K562 (cell line): Measurements from ENCODE around the gene PSMA2. TPM values are rescaled to one million over a fixed set of nuclear protein-coding genes. Genes with fewer than 3 reads are reported as not detected.

Experiments
- BACH1 ChIP-seq: fragments of 200-800 bp; sonication (Bioruptor generic); IDR thresholded peaks from 2 replicates; pipeline ENCODE4 v1.6.1; 2016; ENCODE audit warnings: missing genetic modification characterization, missing compliant biosample characterization
- BRD4 ChIP-seq: fragments of 200-600 bp; sonication (generic); IDR thresholded peaks from 2 replicates; pipeline ENCODE4 v1.6.1; 2017; ENCODE audit warnings: inconsistent platforms
- E2F1 ChIP-seq: sonication (generic); formaldehyde crosslinking; IDR thresholded peaks from 2 replicates; pipeline ENCODE4 v1.8.1; 2023; ENCODE audit warnings: mild to moderate bottlenecking, missing genetic modification reagents, moderate library complexity
- ELF2 ChIP-seq: fragments of 250-450 bp; sonication (Bioruptor Pico); IDR thresholded peaks from 2 replicates; pipeline ENCODE4 v1.5.0; 2021; ENCODE audit warnings: mild to moderate bottlenecking
- FIP1L1 ChIP-seq: fragments of 200-400 bp; formaldehyde crosslinking; IDR thresholded peaks from 2 replicates; pipeline ENCODE4 v1.6.1; 2018; ENCODE audit warnings: mild to moderate bottlenecking, low read depth, low read length; ENCODE audit not compliant: poor library complexity, severe bottlenecking
- FUS ChIP-seq: fragments of 200-400 bp; formaldehyde crosslinking; optimal IDR thresholded peaks from 2 replicates; pipeline ENCODE3; 2017; ENCODE audit warnings: low read depth, low read length
- MCM7 ChIP-seq, 2 experiments: fragments of 450-650 bp; IDR thresholded peaks; 2 replicates each; pipeline ENCODE4 v1.6.1; 2016 to 2018
- MIER1 ChIP-seq: fragments of 450-650 bp; IDR thresholded peaks from 2 replicates; pipeline ENCODE4 v1.6.1; 2016; ENCODE audit warnings: antibody characterized with exemption, mild to moderate bottlenecking, low read depth
- NR2C2 ChIP-seq, 2 experiments: fragments of 200-800 bp in 1 of 2; sonication (Bioruptor generic) in 1 of 2; sonication (generic) in 1 of 2; formaldehyde crosslinking in 1 of 2; IDR thresholded peaks; 2 replicates each; pipeline versions ENCODE4 v1.6.1 to v1.8.0; 2016 to 2022; ENCODE audit warnings: mild to moderate bottlenecking in 1 of 2, missing compliant biosample characterization in 1 of 2, missing genetic modification characterization in 1 of 2, missing genetic modification reagents in 1 of 2
- PCBP1 ChIP-seq: fragments of 200-400 bp; formaldehyde crosslinking; IDR thresholded peaks from 2 replicates; pipeline ENCODE4 v1.6.1; 2018; ENCODE audit warnings: mild to moderate bottlenecking, low read depth, low read length; ENCODE audit not compliant: poor library complexity, severe bottlenecking
- PPARD ChIP-seq: fragments of 250-450 bp; sonication (Bioruptor Pico); IDR thresholded peaks from 2 replicates; pipeline ENCODE4 v1.8.0; 2022; ENCODE audit warnings: inconsistent platforms, mild to moderate bottlenecking, moderate library complexity
- RB1 ChIP-seq: fragments of 450-650 bp; IDR thresholded peaks from 2 replicates; pipeline ENCODE4 v1.6.1; 2017; ENCODE audit warnings: low read depth, mild to moderate bottlenecking
- SMAD3 ChIP-seq: fragments of 450-650 bp; formaldehyde crosslinking; conservative IDR thresholded peaks from 2 replicates; pipeline ENCODE4 v1.4.0; 2020; ENCODE audit warnings: mild to moderate bottlenecking
- SMARCA4 ChIP-seq: fragments of 450-650 bp; IDR thresholded peaks from 2 replicates; pipeline ENCODE4 v1.6.1; 2016
- TCF15 ChIP-seq: fragments of 250-450 bp; sonication (Bioruptor Pico); IDR thresholded peaks from 2 replicates; pipeline ENCODE4 v1.8.0; 2022; ENCODE audit warnings: moderate library complexity, mild to moderate bottlenecking, inconsistent platforms
- THRAP3 ChIP-seq: fragments of 450-650 bp; IDR thresholded peaks from 2 replicates; pipeline ENCODE4 v1.6.1; 2016; ENCODE audit warnings: mild to moderate bottlenecking, inconsistent platforms, borderline replicate concordance
- TOE1 ChIP-seq, 2 experiments: fragments of 450-650 bp in 1 of 2; sonication (generic) in 1 of 2; formaldehyde crosslinking in 1 of 2; IDR thresholded peaks; 2 replicates each; pipeline versions ENCODE4 v1.7.1 to v1.8.0; 2016 to 2022; ENCODE audit warnings: borderline replicate concordance in 2 of 2, mild to moderate bottlenecking in 2 of 2, antibody characterized with exemption in 1 of 2, inconsistent platforms in 1 of 2, low read depth in 1 of 2, missing genetic modification reagents in 1 of 2, moderate library complexity in 1 of 2
- ZKSCAN3 ChIP-seq: fragments of 250-450 bp; sonication (Bioruptor Pico); IDR thresholded peaks from 2 replicates; pipeline ENCODE4 v1.4.0; 2020
- ZNF165 ChIP-seq: fragments of 250-450 bp; sonication (Bioruptor Pico); IDR thresholded peaks from 2 replicates; pipeline ENCODE4 v1.4.0; 2020; ENCODE audit warnings: borderline replicate concordance
- ZNF431 ChIP-seq: sonication (generic); formaldehyde crosslinking; IDR thresholded peaks from 2 replicates; pipeline ENCODE4 v1.8.0; 2022; ENCODE audit warnings: mild to moderate bottlenecking, missing genetic modification reagents
- ZNF696 ChIP-seq: fragments of 250-450 bp; sonication (Bioruptor Pico); conservative IDR thresholded peaks from 2 replicates; pipeline ENCODE4 v1.4.0; 2020; ENCODE audit warnings: mild to moderate bottlenecking, moderate library complexity
- ZSCAN29 ChIP-seq: fragments of 450-650 bp; IDR thresholded peaks from 2 replicates; pipeline ENCODE4 v1.6.1; 2017
- polyA plus RNA-seq, 8 experiments: library from polyadenylated mRNA; depleted of rRNA in 4 of 8; stranded (reverse) in 5 of 8; unstranded in 3 of 8; fragments of >200 nt; fragmentation: Nextera tagmentation in 2 of 8; fragmentation: Illumina TruSeq in 1 of 8; extraction: Ambion mirVana in 2 of 8; extraction: Trizol in 1 of 8; gene quantifications; 2 replicates each; pipeline versions ENCODE4 v1.2.1 to v1.2.3, GENCODE V29; 2011 to 2014; ENCODE audit warnings: inconsistent platforms in 1 of 8, missing spikeins in 1 of 8
- total RNA-seq, 7 experiments: library from RNA; depleted of rRNA in 6 of 7; stranded (reverse); fragments of >200 nt in 6 of 7; fragmentation: Illumina TruSeq in 2 of 7; extraction: Trizol in 2 of 7; gene quantifications; 2 replicates each; pipeline versions ENCODE4 v1.2.1 to v1.2.3, GENCODE V29; 2011 to 2021; ENCODE audit warnings: low replicate concordance in 1 of 7
- TF ChIP-seq, protein P1 (sequence below): fragments of 450-650 bp; conservative IDR thresholded peaks from 2 replicates; pipeline ENCODE4 v1.6.1; 2016; ENCODE audit warnings: missing genetic modification characterization, low read depth, mild to moderate bottlenecking, control low read depth, missing compliant biosample characterization
- TF ChIP-seq, protein P2 (sequence below): fragments of 250-450 bp; sonication (Bioruptor Pico); IDR thresholded peaks from 2 replicates; pipeline ENCODE4 v1.5.1; 2021; ENCODE audit warnings: mild to moderate bottlenecking

Gene PSMA2
- total and polyA plus RNA-seq, 9 of the 15 experiments (the other 6 are each of a cell fraction or from before 2014, with no cell fraction given) = 91.7 to 1,070 (median 213) TPM

DNA sequence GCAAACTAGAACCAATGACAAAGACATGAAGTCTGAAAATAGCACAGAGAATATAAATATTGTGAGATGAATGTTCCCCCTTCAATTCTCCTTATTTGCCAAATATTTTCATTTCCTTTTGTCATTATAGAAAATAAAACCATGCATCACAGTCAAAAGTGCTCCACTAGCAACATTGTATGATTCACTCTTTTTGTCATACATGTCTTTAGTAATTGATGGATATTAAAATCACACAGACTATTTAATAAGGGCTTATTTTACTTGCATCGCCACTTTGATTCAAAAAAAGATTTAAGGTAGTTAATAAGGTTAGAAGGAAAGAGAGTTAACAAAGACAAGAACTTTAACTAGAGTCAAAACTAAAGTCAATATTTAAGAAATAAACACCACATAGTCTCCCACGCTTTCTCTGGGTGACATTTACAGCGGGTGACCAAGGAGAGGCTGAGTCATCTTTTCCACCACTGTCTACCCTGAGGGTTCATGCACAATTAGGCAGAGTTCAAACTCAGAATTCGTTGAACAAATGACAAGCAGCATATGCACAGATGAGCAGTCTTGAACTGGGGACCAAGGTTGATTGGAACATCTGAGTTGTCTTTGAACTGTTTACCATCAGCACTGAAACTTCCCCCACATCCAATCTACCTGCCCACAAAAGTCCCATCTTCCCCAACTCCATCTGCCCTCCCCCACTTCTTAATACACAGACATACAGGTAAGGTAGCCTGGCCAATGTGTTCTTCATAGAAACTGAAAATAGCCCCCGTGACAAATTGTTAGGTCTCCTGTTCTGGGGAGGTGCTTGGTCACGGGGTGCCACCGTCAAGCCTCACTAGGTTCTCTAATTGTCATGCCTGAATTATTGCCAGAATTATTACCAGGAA lies 62.6 kb downstream of the PSMA2 start (continued):
- no peak for TF ChIP-seq NR2C2 (CRISPR knock-in tag; IDR thresholded peaks at IDR 0.05)
- TF ChIP-seq NR2C2 (tag; IDR thresholded peaks at IDR 0.05) = peak; percentile 36; the same call in 1 of the 2 replicates
- TF ChIP-seq PCBP1 = no peak
- TF ChIP-seq ZKSCAN3 (CRISPR knock-in tag) = no peak
- TF ChIP-seq E2F1 (CRISPR knock-in tag) = no peak
- no peak for TF ChIP-seq ZNF696 (CRISPR knock-in tag)
- no peak for TF ChIP-seq ZSCAN29
- no peak for TF ChIP-seq FIP1L1
- TF ChIP-seq, protein P1, sequence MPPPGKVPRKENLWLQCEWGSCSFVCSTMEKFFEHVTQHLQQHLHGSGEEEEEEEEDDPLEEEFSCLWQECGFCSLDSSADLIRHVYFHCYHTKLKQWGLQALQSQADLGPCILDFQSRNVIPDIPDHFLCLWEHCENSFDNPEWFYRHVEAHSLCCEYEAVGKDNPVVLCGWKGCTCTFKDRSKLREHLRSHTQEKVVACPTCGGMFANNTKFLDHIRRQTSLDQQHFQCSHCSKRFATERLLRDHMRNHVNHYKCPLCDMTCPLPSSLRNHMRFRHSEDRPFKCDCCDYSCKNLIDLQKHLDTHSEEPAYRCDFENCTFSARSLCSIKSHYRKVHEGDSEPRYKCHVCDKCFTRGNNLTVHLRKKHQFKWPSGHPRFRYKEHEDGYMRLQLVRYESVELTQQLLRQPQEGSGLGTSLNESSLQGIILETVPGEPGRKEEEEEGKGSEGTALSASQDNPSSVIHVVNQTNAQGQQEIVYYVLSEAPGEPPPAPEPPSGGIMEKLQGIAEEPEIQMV (tag) = no peak
- no peak for TF ChIP-seq RB1
- TF ChIP-seq BACH1 (tag) = no peak
- TF ChIP-seq, protein P2, sequence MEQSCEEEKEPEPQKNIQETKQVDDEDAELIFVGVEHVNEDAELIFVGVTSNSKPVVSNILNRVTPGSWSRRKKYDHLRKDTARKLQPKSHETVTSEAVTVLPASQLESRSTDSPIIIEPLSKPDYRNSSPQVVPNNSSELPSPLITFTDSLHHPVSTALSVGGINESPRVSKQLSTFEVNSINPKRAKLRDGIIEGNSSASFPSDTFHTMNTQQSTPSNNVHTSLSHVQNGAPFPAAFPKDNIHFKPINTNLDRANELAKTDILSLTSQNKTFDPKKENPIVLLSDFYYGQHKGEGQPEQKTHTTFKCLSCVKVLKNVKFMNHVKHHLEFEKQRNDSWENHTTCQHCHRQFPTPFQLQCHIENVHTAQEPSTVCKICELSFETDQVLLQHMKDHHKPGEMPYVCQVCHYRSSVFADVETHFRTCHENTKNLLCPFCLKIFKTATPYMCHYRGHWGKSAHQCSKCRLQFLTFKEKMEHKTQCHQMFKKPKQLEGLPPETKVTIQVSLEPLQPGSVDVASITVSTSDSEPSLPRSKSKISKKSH = no peak
- TF ChIP-seq TCF15 (CRISPR knock-in tag) = no peak
- TF ChIP-seq ZNF165 (CRISPR knock-in tag) = no peak
- TF ChIP-seq BRD4 = no peak
- no peak for TF ChIP-seq SMAD3 (CRISPR knock-in tag)
- TF ChIP-seq PPARD = no peak
- no peak for TF ChIP-seq FUS
- TF ChIP-seq ELF2 (CRISPR knock-in tag) = no peak
- no peak for TF ChIP-seq MCM7 (IDR thresholded peaks at IDR 0.05)
- no peak for TF ChIP-seq TOE1 (IDR thresholded peaks at IDR 0.05; ENCODE audit: borderline replicate concordance)
- no peak for TF ChIP-seq TOE1 (CRISPR knock-in tag; IDR thresholded peaks at IDR 0.05; ENCODE audit: borderline replicate concordance, low read depth)
- no peak for TF ChIP-seq THRAP3
- TF ChIP-seq SMARCA4 = peak; percentile 63; the same call in 1 of the 2 replicates
- TF ChIP-seq MIER1 = no peak
- TF ChIP-seq ZNF431 (CRISPR knock-in tag) = no peak
